Stimulated activated CD4-positive, alpha-beta T cell treated with anti-CD3 and anti-CD28 coated beads, Interleukin-1b, Interleukin-23, amount 100 ng/mL, for 1 hour (primary cell): ENCODE results near the gene PMEPA1.

Experiments
- DNase-seq, 2 donors: peaks; one replicate each; pipeline ENCODE4 v3.0.0-alpha.2; 2020; ENCODE audit warnings: low read depth in 2 of 2

PMEPA1 gene

DNA sequence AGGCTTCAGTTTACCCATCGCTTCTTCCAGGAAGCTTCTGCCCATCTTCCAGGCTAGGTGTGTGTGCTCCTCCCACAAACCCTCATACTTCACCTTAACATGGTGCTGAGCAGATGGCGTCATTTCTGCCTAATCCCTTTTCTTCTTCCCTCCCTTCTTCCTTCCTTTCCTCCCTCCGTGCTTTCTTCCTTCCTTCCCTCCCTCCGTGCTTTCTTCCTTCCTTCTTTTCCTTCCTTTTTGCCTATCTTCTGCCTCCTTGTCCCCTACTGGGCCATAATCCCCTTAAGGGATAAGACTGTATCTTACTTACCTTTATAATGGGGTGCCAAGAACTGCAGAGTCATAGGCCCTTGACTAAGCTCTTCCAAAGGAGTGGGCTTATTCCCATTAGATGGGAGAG is 27.5 kb upstream of the PMEPA1 start:
- no peak for DNase-seq

DNA sequence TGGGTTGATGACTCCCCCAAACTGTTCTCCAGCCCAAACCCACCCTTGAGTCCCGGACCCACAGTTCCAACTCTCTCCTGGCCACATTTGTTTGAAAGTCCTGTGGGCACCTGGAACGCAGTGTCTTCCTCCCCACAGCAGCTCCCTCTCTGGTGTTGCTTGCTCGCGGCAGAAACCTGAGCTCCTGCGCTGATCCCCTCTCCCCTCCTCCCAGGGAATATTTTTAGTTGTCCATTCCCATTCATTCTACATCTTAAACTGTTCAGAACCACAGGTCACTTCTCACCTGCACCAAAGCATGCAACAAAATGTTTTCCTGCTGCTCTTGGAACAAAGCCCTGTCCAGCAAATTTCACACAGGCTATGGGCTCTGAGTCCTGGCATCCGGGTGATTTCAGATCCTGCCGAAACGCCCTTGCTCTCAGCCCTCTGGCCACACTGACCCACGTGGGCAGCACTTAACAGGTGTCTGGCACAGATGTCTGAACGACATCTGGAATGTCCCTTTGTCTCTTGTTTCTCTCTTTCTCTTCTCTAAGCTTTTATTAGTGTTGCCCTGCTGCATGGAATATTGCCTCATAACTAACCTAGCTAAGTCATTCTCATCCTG is 27.0 kb upstream of the PMEPA1 start:
- DNase-seq: no peak

DNA sequence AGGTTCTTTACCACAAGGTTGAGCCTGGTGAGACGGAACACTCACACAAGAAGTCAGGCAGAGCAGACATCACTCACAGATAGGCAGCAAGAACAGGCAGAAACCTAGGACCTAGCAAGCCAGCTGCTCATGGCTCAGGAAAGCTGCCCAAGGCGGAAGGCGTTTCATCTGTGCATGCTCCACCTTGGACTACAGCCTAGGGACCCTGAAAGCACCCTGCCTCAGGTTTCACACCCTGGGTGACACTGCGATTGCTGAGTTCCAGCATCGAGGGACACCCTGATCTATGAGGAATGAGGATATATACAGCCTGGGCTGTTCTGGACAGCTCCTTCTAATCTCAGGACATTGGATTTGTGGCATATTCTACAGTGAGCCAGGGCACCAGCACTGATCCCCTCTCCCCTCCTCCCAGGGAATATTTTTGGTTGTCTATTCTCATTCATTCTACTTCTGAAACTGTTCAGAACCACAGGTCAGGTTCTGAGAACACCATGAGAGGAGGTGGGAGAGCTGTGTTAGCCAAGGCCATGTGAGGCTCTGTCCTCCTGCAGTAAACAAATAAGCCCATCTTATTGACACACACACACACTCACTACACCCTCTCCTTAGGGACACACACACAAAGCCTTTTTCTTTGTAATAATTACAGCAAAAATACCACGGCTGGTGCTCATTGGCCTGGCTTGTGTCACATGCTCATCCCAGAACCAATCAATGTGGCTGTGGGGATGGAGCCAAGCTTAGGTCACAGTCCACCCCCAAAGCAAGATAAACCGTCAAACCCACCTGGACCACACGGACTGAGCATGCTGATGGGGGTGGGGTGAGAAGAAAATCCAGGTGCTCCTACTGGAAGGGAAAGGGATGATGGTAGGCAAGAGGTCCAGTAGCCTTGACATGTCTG is 26.3 kb upstream of the PMEPA1 start:
- no peak for DNase-seq

- no peak for DNase-seq
Measured at GRCh38 chr20:57734754-57735153, 24.9 kb upstream of the PMEPA1 start.

DNA sequence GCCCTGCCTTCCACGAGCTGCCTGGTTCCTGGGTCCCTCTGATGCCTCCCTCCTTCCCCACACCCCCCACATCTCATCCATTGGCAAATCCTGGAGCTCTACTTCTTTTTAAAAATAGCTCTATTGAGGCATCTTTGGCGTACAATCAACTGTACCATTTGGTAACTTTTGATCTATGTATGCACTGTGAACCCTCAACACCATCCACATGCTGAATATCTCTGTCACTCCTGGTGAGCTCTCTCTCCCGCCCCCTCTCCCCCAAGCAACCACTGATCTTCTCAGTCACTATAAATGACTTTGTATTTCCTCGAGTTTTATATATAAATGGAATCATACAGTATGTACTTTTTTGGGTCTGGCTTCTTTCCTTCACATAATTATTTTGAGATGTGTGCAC is 22.4 kb upstream of the PMEPA1 start:
- DNase-seq: no peak

GRCh38 chr20:57728762-57729161 is 18.9 kb upstream of the PMEPA1 start:
- DNase-seq: no peak

GRCh38 chr20:57727863-57728262 is 18.0 kb upstream of the PMEPA1 start:
- no peak for DNase-seq

DNA sequence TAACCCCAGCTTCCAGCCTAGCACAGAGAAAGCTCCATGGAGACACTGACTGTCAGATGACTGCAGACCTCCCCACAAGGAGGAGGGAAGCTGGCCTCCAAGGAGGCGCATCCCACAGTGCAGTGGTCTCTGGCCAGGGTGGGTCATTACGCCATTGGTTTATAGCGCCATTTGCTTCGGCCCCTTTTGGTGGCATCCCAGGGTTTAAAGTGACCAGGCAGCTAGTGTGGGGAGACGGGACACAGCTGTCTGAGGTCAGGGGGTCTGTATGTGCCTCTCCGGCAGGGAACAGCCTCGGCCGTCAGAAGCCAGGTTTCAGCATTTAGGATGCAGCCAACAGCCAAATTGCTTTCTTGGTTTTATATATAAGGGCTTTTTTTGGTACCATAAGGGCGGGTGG is 15.8 kb upstream of the PMEPA1 start:
- no peak for DNase-seq

- DNase-seq: no peak
Measured at GRCh38 chr20:57724610-57725405, 15.0 kb upstream of the PMEPA1 start.

- DNase-seq: no peak
Measured at GRCh38 chr20:57723816-57724215, 14.0 kb upstream of the PMEPA1 start.

GRCh38 chr20:57719951-57720350 is 10.1 kb upstream of the PMEPA1 start:
- DNase-seq: no peak

- DNase-seq: peak; percentile 76
Measured at GRCh38 chr20:57718490-57719009, 8.7 kb upstream of the PMEPA1 start.

GRCh38 chr20:57717797-57718196 is 8.0 kb upstream of the PMEPA1 start:
- no peak for DNase-seq

DNA sequence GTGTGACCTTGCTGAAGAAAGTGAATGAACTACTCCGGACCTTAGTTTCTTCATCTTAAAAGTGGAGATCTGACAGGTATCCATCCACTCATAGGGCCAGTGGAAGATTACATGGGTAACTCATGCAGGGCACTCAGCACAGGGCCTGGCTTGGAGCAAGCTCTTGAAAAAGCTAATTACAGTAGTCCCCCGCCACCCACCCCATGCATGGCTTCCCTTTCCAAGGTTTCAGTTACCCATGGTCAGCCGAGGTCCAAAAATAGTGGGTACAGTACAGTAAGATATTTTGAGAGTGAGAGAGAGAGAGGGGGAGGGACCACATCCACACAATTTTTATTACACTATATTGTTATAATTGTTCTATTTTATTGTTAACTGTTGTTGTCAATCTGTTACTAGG is 7.1 kb upstream of the PMEPA1 start:
- DNase-seq: no peak

- DNase-seq: no peak
Measured at GRCh38 chr20:57716202-57716601, 6.4 kb upstream of the PMEPA1 start.

GRCh38 chr20:57715268-57715904 is 5.6 kb upstream of the PMEPA1 start:
- no peak for DNase-seq

DNA sequence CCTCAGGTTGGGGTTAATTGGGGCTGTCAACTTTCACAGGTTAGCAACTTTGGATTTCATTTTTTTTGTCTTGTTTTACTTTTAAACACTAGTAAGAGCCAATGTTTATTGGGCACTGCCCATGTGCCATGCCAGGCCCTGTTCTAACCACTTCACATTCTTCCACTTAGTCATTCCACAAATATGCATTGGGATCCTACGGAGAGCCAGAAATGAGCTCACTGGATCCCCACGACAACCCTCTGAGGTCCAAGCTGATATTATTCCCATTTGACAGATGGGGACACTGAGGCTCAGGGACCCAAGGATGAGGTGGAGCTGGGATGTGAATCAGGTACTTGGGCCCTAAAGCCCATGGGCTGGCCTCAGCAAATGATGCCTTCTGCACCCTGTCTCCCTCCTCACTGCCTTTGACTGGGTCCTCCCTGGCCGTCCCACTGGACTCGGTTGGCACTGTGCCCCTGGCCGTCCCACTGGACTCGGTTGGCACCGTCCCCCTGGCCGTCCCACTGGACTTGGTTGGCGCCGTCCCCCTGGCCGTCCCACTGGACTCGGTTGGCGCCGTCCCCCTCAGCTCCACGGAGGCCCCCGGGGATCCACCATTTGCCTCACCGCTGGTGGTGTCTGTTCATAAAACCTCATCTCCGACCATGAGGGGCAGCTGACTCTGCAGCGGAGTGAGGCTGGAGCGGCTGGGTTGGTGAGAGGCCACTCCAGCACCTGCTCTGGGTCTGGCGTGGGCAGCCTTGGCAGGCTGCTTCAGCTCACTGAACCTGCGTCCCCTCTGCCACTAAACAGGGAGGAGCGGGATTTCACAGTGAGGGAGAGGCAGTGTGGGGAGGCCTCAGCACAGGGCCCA is 4.8 kb upstream of the PMEPA1 start:
- no peak for DNase-seq

DNA sequence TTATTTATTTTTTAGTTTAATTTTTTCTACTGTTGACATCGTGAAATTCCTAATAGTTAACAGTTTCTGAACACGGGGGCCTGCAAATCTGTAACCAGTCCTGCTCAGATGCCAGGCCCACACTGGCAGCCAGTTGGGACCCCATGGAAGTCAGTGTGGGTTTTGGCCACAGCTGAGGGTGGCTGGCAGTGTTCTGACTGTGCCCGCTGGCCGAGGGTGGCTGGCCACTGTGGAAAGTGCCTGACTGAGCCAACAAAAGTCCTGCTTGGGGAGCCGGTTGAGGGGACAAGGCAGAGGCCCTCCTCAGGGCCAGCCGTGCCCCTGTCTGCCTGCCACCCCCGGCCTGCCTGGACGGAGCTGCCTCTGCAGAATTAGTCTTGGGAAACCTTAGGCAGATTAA is 4.1 kb upstream of the PMEPA1 start:
- no peak for DNase-seq

DNA sequence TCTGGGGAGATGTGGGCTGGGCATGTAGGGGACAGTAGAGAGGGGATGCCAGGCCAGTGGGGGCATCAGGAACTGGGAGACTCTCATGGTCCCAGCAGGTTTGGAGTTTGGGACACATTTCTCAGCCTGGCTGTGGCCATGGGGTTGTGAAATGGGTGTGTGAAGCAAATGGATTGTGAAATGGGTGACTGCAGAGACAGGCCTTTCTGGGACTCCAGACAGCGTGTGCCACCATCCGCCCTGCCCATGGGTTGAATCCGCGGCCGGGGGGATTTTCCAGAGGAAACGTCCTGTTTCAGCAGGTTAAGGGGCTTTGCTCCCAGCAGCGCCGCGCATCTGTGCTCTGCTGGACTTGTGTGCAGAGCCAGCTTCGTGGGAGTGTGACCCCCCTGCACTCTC is 3.7 kb upstream of the PMEPA1 start:
- no peak for DNase-seq

DNA sequence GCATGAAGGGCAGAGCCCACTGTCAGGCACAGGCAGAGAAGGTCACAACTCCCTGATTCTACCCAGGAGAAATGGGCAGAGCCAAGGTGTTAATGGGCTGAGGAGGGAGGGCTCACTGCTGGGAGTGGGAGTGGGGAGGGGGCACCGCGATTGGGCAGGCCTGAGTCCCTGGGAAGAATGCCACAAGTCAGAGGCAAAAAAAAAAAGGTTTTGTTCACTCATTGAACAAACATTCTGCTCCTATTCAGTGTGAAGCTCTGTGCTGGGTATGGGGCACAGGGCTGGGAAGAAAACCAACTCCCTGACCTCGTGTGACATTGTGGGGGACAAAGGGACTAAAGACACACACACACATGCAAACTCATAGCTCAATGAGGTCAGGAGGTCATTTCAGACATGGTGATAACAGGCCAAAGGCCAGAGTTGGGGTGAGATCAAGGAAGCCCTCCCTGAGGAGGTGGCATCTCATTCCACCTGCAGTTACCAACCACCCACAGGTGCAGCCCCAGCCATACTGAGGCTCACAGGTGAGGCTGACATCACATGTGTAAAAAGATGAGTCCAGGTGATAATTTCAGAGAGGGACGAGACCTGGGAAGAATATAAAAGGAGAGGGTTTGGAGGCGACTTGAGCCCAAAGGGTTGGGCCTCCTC is 3.2 kb upstream of the PMEPA1 start:
- DNase-seq: no peak
